PC-9 (cell line): ENCODE results near the gene AHNAK.

ENCODE experiments used
- CTCF ChIP-seq: fragments of 200-600 bp; sonication (generic); conservative IDR thresholded peaks from 2 replicates; pipeline ENCODE4 v1.6.1; 2017; ENCODE audit warnings: mixed run types, antibody characterized with exemption, mild to moderate bottlenecking, moderate library complexity
- EZH2 ChIP-seq: fragments of 200-600 bp; sonication (generic); IDR thresholded peaks from 2 replicates; pipeline ENCODE4 v1.8.0; 2017; ENCODE audit warnings: antibody characterized with exemption, low read depth

DNA sequence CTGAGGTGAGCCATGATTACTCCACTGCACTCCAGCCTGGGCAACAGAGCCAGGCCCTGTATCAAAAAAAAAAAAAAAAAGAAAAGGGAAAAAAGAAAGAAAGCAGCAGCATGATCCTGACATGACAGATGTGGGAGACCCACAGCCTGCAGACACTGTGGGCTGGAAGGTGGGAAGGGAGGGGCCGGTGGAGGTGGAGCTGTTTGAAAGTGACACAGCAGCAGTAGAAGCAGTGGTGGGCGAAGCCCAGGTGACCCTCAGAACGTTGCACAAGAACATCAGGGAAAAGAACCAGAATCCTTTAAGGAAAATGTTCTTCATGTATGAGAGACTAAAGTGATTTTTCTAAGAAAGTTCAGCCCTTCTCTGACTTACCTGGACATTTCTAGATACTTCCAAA, 154.1 kb downstream of the AHNAK start:
- TF ChIP-seq CTCF (no peak), EZH2 (no peak)
